Activated naive CD8-positive, alpha-beta T cell treated with anti-CD3 and anti-CD28 coated beads for 36 hours (primary cell): Measurements from ENCODE around the gene DEFB127. TPM values are rescaled to one million over a fixed set of nuclear protein-coding genes. Genes with fewer than 3 reads are reported as not detected.
A peak's percentile ranks its signal among the peaks of the same experiment; 100 is the strongest.
"Not testable (repeated sequence)": the region's sequence is repeated elsewhere in the genome, so short reads cannot be mapped to it uniquely, and the experiment has no call there.

Experiments
- DNase-seq: peaks from one replicate; pipeline ENCODE4 v3.0.0; 2021
- H3K27ac Mint-ChIP-seq: one replicate; pipeline ENCODE4 v1.8.0; 2022; ENCODE audit warnings: mild to moderate bottlenecking, moderate library complexity, mixed read lengths
- H3K27me3 Mint-ChIP-seq: one replicate; pipeline ENCODE4 v1.8.0; 2022; ENCODE audit warnings: mild to moderate bottlenecking, mixed read lengths
- H3K36me3 Mint-ChIP-seq: one replicate; pipeline ENCODE4 v1.8.0; 2021; ENCODE audit warnings: mild to moderate bottlenecking, mixed read lengths
- H3K4me1 Mint-ChIP-seq: one replicate; pipeline ENCODE4 v1.8.0; 2021; ENCODE audit warnings: mixed read lengths
- H3K4me3 Mint-ChIP-seq: one replicate; pipeline ENCODE4 v1.8.0; 2022; ENCODE audit warnings: mild to moderate bottlenecking, moderate library complexity, mixed read lengths
- H3K9me3 Mint-ChIP-seq: one replicate; pipeline ENCODE4 v1.8.0; 2022; ENCODE audit warnings: mixed read lengths
- total RNA-seq, 2 experiments: library from RNA; stranded (reverse); gene quantifications; one replicate each; pipeline ENCODE4 v1.2.3, GENCODE V29; 2021

The DEFB127 gene
- not detected for total RNA-seq

DNA sequence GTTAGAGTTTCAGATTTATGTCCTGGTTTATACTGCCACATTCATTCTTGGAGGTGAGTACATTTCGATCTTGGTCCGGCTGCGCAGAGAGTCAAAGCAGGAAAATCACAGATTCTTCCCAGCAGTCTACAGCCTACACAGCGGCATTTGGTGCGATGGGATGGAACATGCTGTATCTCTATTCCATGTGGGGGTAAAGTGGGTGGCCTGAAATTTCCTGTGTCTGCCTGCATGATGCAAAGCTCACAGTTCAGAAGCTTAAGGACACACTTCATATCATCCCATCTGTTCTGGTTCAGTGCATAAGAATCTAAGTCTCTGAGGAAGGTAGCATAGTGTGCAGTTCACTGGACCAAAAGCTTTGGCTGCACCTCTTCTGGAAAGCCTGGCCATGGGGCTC, at the start of gene DEFB127:
Gene DEFB127, plus strand, starts transcription at position 301 of the 400 bp plus-strand sequence. Its CDS starts 91 bp downstream, at position 392.
- H3K9me3 Mint-ChIP-seq = no peaks in the 10 kb centered on the region
- no peak for DNase-seq
- H3K4me3 Mint-ChIP-seq = no peak within 1 kb of the TSS
- H3K27ac Mint-ChIP-seq = no peak within 1 kb of the TSS
- H3K4me1 Mint-ChIP-seq = no peaks in the 10 kb centered on the region
- H3K36me3 Mint-ChIP-seq = no peaks in the 10 kb centered on the region
- peaks cover 27% of the 10 kb centered on the region for H3K27me3 Mint-ChIP-seq

DNA sequence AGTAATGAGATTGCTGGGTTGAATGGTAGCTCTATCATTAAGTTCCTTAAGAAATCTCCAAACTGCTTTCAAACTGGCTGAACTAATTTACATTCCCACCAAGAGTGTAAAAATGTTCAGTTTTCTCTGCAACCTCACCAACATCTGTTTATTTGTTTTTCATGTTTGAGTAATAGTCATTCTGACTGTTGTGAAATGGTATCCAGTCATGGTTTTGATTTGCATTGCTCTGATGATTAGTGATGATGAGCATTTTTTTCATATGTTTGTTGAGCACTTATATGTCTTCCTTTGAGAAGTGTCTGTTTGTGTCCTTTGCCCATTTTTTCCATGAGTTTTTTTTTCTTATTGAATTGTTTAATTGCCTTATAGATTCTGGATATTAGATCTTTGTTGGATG, 44.9 kb upstream of the DEFB127 start:
- H3K9me3 Mint-ChIP-seq = peaks cover 8% of the 10 kb centered on the region
- peaks cover 49% of the 10 kb centered on the region for H3K27me3 Mint-ChIP-seq
- DNase-seq = no peak
- H3K27ac Mint-ChIP-seq = no peak overlapping the region
- no peak overlapping the region for H3K4me3 Mint-ChIP-seq
- no peaks in the 10 kb centered on the region for H3K4me1 Mint-ChIP-seq
- no peaks in the 10 kb centered on the region for H3K36me3 Mint-ChIP-seq

DNA sequence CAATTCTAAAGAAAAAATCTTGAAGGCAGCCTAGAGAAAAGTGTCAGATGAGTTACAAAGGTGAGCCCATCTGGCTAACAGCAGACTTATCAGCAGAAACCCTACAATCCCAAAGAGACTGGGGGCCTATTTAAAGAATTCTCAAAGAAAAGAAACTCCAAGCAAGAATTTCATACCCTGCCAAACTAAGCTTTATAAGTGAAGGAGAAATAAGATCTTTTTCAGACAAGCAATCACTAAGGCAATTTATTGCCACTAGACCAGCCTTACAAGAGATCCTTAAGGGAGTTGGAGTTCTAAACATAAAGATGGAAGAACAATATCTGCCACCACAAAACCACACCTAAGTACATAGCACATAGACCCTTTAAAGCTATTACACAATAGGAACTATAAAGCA, 39.7 kb upstream of the DEFB127 start:
- H3K4me1 Mint-ChIP-seq = no peaks in the 10 kb centered on the region
- DNase-seq = no peak
- peaks cover 15% of the 10 kb centered on the region for H3K9me3 Mint-ChIP-seq
- H3K27ac Mint-ChIP-seq = no peak overlapping the region
- H3K27me3 Mint-ChIP-seq = peaks cover 68% of the 10 kb centered on the region
- H3K4me3 Mint-ChIP-seq = no peak overlapping the region
- H3K36me3 Mint-ChIP-seq = no peaks in the 10 kb centered on the region

GRCh38 chr20:129786-130323, 27.4 kb upstream of the DEFB127 start:
- not testable (repeated sequence) for H3K27ac Mint-ChIP-seq, H3K4me1 Mint-ChIP-seq, H3K36me3 Mint-ChIP-seq, DNase-seq, H3K9me3 Mint-ChIP-seq, H3K4me3 Mint-ChIP-seq
- peaks cover 28% of the 10 kb centered on the region for H3K27me3 Mint-ChIP-seq

GRCh38 chr20:137668-138490, 19.4 kb upstream of the DEFB127 start:
- Mint-ChIP-seq H3K9me3 (peaks cover 3% of the 10 kb centered on the region), H3K4me3 (no peak overlapping the region), H3K4me1 (peaks cover 2% of the 10 kb centered on the region), H3K36me3 (no peaks in the 10 kb centered on the region), H3K27me3 (peaks cover 44% of the 10 kb centered on the region), H3K27ac (no peak overlapping the region)
- DNase-seq = no peak

- no peaks in the 10 kb centered on the region for H3K36me3 Mint-ChIP-seq
- H3K4me1 Mint-ChIP-seq = peaks cover under 1% of the 10 kb centered on the region
- peaks cover 2% of the 10 kb centered on the region for H3K9me3 Mint-ChIP-seq
- H3K4me3 Mint-ChIP-seq = no peak within 1 kb of the TSS
- H3K27ac Mint-ChIP-seq = no peak within 1 kb of the TSS
- no peak for DNase-seq
- H3K27me3 Mint-ChIP-seq = peaks cover 41% of the 10 kb centered on the region
These were observed 15.0 kb upstream of the DEFB127 start, which contains the start of gene DEFB126 for GRCh38 chr20:142290-142689. Gene DEFB126, plus strand, starts transcription at chr20:142590. Its CDS starts 39 bp downstream, at chr20:142629.

- DNase-seq = no peak
- Mint-ChIP-seq H3K27ac (no peak overlapping the region), H3K9me3 (no peaks in the 10 kb centered on the region), H3K4me3 (no peak overlapping the region), H3K4me1 (no peaks in the 10 kb centered on the region), H3K27me3 (peaks cover 20% of the 10 kb centered on the region), H3K36me3 (no peaks in the 10 kb centered on the region)
These were observed 11.4 kb upstream of the DEFB127 start for GRCh38 chr20:145877-146276.

DNA sequence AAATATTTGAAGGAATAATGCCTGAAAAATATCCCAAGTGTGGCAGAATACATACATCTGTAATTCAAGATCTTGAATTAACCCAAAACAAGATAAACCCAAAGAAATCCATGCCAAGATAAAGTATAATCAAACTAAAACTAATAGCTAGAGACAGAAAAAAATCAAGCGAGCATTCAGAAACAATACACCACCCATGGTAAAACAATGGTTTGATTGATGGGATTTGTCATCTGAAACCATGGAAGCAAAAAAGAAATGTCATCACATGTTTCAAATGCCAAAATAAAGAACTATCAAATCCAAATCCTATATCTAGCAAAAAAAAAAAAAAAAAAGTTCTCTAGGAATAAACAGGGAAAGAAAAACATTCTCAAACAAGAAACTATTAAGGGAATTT, 5.1 kb upstream of the DEFB127 start:
- H3K27me3 Mint-ChIP-seq = peaks cover 24% of the 10 kb centered on the region
- H3K36me3 Mint-ChIP-seq = no peaks in the 10 kb centered on the region
- DNase-seq = no peak
- no peak overlapping the region for H3K27ac Mint-ChIP-seq
- no peak overlapping the region for H3K4me3 Mint-ChIP-seq
- no peaks in the 10 kb centered on the region for H3K4me1 Mint-ChIP-seq
- no peaks in the 10 kb centered on the region for H3K9me3 Mint-ChIP-seq

DNA sequence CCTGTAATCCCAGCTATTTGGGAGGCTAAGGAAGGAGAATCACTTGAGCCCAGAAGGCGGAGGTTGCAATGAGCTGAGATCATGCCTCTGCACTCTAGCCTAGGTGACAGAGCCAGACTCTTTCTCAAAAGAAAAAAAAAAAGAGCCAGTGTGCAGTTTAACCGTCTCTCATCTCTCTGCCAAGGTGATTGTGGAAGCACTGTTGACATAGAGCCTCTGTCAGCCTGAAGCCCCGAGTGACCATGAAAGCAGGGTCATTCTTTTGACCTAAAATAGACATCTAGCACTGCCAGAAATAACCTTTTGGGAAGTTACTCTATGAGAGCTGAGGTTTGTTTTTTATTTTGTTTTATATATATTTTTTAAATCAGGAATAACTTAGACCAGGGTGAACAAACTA, 7.4 kb downstream of the DEFB127 start:
- Mint-ChIP-seq H3K9me3 (no peaks in the 10 kb centered on the region), H3K27ac (no peak overlapping the region), H3K4me3 (no peak overlapping the region), H3K4me1 (no peaks in the 10 kb centered on the region), H3K36me3 (no peaks in the 10 kb centered on the region), H3K27me3 (peaks cover 16% of the 10 kb centered on the region)
- no peak for DNase-seq

- Mint-ChIP-seq H3K4me1 (no peaks in the 10 kb centered on the region), H3K27ac (no peak overlapping the region), H3K9me3 (no peaks in the 10 kb centered on the region), H3K4me3 (no peak overlapping the region), H3K36me3 (no peaks in the 10 kb centered on the region), H3K27me3 (peaks cover 12% of the 10 kb centered on the region)
- DNase-seq = no peak
These were observed 11.6 kb downstream of the DEFB127 start for GRCh38 chr20:168876-169275.

DNA sequence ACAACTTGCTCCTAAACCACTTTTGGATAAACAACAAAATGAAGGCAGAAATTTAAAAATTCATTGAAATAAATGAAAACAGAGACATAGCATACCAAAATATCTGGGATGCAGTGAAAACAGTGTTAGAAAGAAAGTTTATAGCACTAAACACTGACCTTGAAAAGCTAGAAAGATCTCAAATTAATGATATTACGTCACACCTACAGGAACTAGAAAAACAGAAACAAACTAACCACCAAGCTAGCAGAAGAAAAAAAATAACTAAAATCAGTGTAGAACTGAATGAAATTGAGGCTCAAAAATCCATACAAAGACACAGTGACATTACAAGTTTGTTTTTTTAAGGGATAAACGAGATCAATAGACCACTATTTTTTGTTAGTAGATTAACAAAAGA, 27.0 kb downstream of the DEFB127 start:
- no peak for DNase-seq
- peaks cover 4% of the 10 kb centered on the region for H3K36me3 Mint-ChIP-seq
- H3K4me1 Mint-ChIP-seq = peaks cover 9% of the 10 kb centered on the region
- H3K27ac Mint-ChIP-seq = peak overlapping the region; percentile 21
- peaks cover 66% of the 10 kb centered on the region for H3K27me3 Mint-ChIP-seq
- H3K4me3 Mint-ChIP-seq = no peak overlapping the region
- H3K9me3 Mint-ChIP-seq = peaks cover 13% of the 10 kb centered on the region

- Mint-ChIP-seq H3K27me3 (peaks cover 67% of the 10 kb centered on the region), H3K4me1 (peaks cover 9% of the 10 kb centered on the region), H3K9me3 (peaks cover 20% of the 10 kb centered on the region), H3K36me3 (peaks cover 6% of the 10 kb centered on the region), H3K27ac (no peak overlapping the region), H3K4me3 (no peak overlapping the region)
- DNase-seq = no peak
These were observed 30.5 kb downstream of the DEFB127 start for GRCh38 chr20:187733-188132.

GRCh38 chr20:189611-190010, 32.4 kb downstream of the DEFB127 start, which contains the start of gene DEFB128:
Gene DEFB128, minus strand, starts transcription at chr20:189711. Its CDS starts 88 bp downstream, at chr20:189623.
- Mint-ChIP-seq H3K9me3 (peaks cover 12% of the 10 kb centered on the region), H3K27me3 (peaks cover 50% of the 10 kb centered on the region), H3K4me3 (no peak within 1 kb of the TSS), H3K36me3 (peaks cover 2% of the 10 kb centered on the region), H3K27ac (no peak within 1 kb of the TSS), H3K4me1 (peaks cover 3% of the 10 kb centered on the region)
- DNase-seq = no peak

- Mint-ChIP-seq H3K4me3 (no peak overlapping the region), H3K4me1 (no peaks in the 10 kb centered on the region), H3K27me3 (peaks cover 4% of the 10 kb centered on the region), H3K27ac (no peak overlapping the region), H3K9me3 (peaks cover 2% of the 10 kb centered on the region), H3K36me3 (no peaks in the 10 kb centered on the region)
- no peak for DNase-seq
These were observed 41.0 kb downstream of the DEFB127 start for GRCh38 chr20:198225-198624.

GRCh38 chr20:199996-200395, 42.7 kb downstream of the DEFB127 start:
- no peak for DNase-seq
- Mint-ChIP-seq H3K4me1 (no peaks in the 10 kb centered on the region), H3K9me3 (peaks cover 2% of the 10 kb centered on the region), H3K36me3 (no peaks in the 10 kb centered on the region), H3K27ac (no peak overlapping the region), H3K4me3 (no peak overlapping the region), H3K27me3 (peaks cover 4% of the 10 kb centered on the region)

DNA sequence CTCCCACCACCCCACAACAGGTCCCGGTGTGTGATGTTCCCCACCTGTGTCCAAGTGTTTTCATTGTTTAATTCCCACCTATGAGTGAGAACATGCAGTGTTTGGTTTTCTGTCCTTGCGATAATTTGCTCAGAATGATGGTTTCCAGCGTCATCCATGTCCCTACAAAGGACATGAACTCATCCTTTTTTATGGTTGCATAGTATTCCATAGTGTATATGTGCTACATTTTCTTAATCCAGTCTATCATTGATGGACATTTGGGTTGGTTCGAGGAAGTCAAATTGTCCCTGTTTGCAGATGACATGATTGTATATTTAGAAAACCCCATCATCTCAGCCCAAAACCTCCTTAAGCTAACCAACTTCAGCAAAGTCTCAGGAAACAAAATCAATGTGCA, 46.4 kb downstream of the DEFB127 start:
- not testable (repeated sequence) for H3K36me3 Mint-ChIP-seq, DNase-seq, H3K4me1 Mint-ChIP-seq, H3K27me3 Mint-ChIP-seq, H3K9me3 Mint-ChIP-seq, H3K4me3 Mint-ChIP-seq, H3K27ac Mint-ChIP-seq
